Measurements from ENCODE around the gene ZNF446.
"Not testable (repeated sequence)": the region's sequence is repeated elsewhere in the genome, so short reads cannot be mapped to it uniquely, and the experiment has no call there.

Gene ZNF446

DNA sequence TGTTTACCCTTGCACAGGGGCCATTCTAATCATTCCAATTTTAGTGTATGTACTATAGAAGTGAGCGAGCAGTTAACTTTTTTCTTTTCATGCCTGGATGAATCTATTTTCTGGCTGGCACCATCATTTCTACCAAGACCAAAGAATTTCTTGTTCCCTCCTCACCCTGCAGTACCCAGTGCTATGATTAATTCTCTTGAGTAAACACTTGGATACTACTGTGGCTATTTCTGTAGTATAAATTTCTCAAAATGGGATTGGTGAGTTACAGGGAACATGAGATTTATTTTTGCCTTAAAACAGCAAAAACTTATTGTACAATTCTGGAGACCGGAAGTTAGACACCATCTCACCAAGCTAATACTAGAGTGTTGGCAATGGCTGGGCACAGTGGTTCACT, 7.6 kb downstream of the ZNF446 start:
- no peak overlapping the region for H3K4me2 ChIP-seq (ENCODE audit: low read depth, low read length, poor library complexity, severe bottlenecking)
- TF ChIP-seq, protein P1, sequence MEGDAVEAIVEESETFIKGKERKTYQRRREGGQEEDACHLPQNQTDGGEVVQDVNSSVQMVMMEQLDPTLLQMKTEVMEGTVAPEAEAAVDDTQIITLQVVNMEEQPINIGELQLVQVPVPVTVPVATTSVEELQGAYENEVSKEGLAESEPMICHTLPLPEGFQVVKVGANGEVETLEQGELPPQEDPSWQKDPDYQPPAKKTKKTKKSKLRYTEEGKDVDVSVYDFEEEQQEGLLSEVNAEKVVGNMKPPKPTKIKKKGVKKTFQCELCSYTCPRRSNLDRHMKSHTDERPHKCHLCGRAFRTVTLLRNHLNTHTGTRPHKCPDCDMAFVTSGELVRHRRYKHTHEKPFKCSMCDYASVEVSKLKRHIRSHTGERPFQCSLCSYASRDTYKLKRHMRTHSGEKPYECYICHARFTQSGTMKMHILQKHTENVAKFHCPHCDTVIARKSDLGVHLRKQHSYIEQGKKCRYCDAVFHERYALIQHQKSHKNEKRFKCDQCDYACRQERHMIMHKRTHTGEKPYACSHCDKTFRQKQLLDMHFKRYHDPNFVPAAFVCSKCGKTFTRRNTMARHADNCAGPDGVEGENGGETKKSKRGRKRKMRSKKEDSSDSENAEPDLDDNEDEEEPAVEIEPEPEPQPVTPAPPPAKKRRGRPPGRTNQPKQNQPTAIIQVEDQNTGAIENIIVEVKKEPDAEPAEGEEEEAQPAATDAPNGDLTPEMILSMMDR (conservative IDR thresholded peaks at IDR 0.05; ENCODE audit: low read length): no peak
- TF ChIP-seq EZH2phosphoT487 (IDR thresholded peaks at IDR 0.05; ENCODE audit: borderline replicate concordance): no peak
- no peaks in the 10 kb centered on the region for H4K20me1 ChIP-seq (ENCODE audit: insufficient read depth, low read length, poor library complexity, severe bottlenecking)
- H3F3A ChIP-seq (ENCODE audit: low read depth): no peaks in the 10 kb centered on the region
- no peak overlapping the region for H2AFZ ChIP-seq (ENCODE audit: low read length)
- H3K4me3 ChIP-seq (ENCODE audit: low read length, poor library complexity, severe bottlenecking): no peak overlapping the region
- no peaks in the 10 kb centered on the region for H3K27me3 ChIP-seq (ENCODE audit: insufficient read depth, low read length, poor library complexity, severe bottlenecking)
- no peaks in the 10 kb centered on the region for H3K9me2 ChIP-seq (replicated peaks; ENCODE audit: low read depth, low read length)
- H3K9me3 ChIP-seq (ENCODE audit: insufficient read depth, low read depth, low read length): no peaks in the 10 kb centered on the region
- H3K9ac ChIP-seq (ENCODE audit: low read depth, low read length, poor library complexity, severe bottlenecking): no peak overlapping the region
- no peaks in the 10 kb centered on the region for H3K79me2 ChIP-seq (ENCODE audit: insufficient read depth, low read length)
- H3K36me3 ChIP-seq (ENCODE audit: insufficient read depth, low read length): no peaks in the 10 kb centered on the region
- H3K4me1 ChIP-seq (ENCODE audit: insufficient read depth, low read length, poor library complexity, severe bottlenecking): no peaks in the 10 kb centered on the region

DNA sequence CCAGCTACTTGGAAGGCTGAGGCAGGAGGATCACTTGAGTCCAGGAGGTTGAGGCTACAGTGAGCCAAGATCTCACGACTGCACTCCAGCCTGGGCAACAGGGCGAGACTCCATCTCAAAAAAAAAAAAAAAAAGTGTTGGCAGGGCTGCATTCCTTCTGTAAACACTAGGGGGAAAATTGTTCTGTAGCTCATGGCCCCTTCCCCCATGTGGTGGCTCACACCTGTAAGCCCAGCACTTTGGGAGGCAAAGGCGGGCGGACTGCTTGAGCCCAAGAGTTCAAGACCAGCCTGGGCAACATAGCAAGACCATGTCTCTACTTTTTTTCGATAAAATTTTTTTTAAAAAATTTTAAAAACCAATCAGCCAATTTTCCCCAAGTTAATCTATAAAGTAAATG, 8.2 kb downstream of the ZNF446 start:
- H3K9ac ChIP-seq (ENCODE audit: low read depth, low read length, poor library complexity, severe bottlenecking); H2AFZ ChIP-seq (ENCODE audit: low read length); H4K20me1 ChIP-seq (ENCODE audit: insufficient read depth, low read length, poor library complexity, severe bottlenecking); H3K9me2 ChIP-seq (replicated peaks; ENCODE audit: low read depth, low read length); H3K4me2 ChIP-seq (ENCODE audit: low read depth, low read length, poor library complexity, severe bottlenecking); H3K4me3 ChIP-seq (ENCODE audit: low read length, poor library complexity, severe bottlenecking); H3K4me1 ChIP-seq (ENCODE audit: insufficient read depth, low read length, poor library complexity, severe bottlenecking); H3F3A ChIP-seq (ENCODE audit: low read depth); H3K27me3 ChIP-seq (ENCODE audit: insufficient read depth, low read length, poor library complexity, severe bottlenecking); H3K9me3 ChIP-seq (ENCODE audit: insufficient read depth, low read depth, low read length); H3K36me3 ChIP-seq (ENCODE audit: insufficient read depth, low read length); H3K79me2 ChIP-seq (ENCODE audit: insufficient read depth, low read length): not testable (repeated sequence)

DNA sequence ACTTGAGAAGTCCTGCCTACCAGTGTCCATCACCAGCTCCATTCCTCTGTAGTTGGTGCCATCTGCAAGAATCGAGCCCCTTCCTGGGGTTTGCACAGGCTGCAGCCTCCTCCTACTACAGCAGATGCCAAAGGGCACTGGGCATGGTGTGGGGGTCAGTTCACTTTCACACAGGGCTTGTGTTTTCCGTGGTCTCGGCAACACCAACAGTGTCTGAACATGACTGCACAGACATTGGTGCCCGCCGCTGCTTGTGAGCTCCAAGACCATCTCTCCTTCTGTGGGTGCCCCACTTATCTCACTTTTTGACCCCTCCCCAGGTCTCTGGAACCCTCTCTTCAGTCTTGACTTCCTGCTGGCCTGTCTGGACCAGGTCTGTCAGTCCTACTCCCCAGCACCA, 15.2 kb downstream of the ZNF446 start:
- Histone ChIP-seq H3K4me2 (ENCODE audit: low read depth, low read length, poor library complexity, severe bottlenecking) (no peak overlapping the region), H3K27me3 (ENCODE audit: insufficient read depth, low read length, poor library complexity, severe bottlenecking) (no peaks in the 10 kb centered on the region), H3K4me3 (ENCODE audit: low read length, poor library complexity, severe bottlenecking) (no peak overlapping the region), H3K9ac (ENCODE audit: low read depth, low read length, poor library complexity, severe bottlenecking) (no peak overlapping the region), H3K79me2 (ENCODE audit: insufficient read depth, low read length) (no peaks in the 10 kb centered on the region), H3K4me1 (ENCODE audit: insufficient read depth, low read length, poor library complexity, severe bottlenecking) (no peaks in the 10 kb centered on the region), H3K36me3 (ENCODE audit: insufficient read depth, low read length) (no peaks in the 10 kb centered on the region), H2AFZ (ENCODE audit: low read length) (no peak overlapping the region), H4K20me1 (ENCODE audit: insufficient read depth, low read length, poor library complexity, severe bottlenecking) (no peaks in the 10 kb centered on the region), H3F3A (ENCODE audit: low read depth) (no peaks in the 10 kb centered on the region), H3K9me2 (replicated peaks; ENCODE audit: low read depth, low read length) (no peaks in the 10 kb centered on the region), H3K9me3 (ENCODE audit: insufficient read depth, low read depth, low read length) (no peaks in the 10 kb centered on the region)
- TF ChIP-seq EZH2phosphoT487 (IDR thresholded peaks at IDR 0.05; ENCODE audit: borderline replicate concordance): no peak
- TF ChIP-seq, protein P1 (conservative IDR thresholded peaks at IDR 0.05; ENCODE audit: low read length): no peak

DNA sequence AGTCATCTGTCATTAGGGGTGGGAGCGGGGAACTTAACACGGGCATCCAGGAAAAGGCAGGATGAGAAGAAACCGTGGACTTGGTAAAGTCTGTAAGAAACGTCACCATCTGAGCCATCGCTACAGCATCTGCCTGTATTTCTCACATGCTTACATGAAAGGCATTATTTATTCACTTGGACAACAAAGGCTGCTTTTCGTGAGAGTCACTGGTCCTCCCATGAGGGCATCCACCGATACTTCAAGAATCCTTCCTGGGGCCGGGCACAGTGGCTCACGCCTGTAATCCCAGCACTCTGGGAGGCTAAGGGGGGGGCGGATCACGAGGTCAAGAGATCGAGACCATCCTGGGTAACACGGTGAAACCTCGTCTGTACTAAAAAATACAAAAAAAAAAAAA, 16.1 kb downstream of the ZNF446 start:
- H3K79me2 ChIP-seq (ENCODE audit: insufficient read depth, low read length): no peaks in the 10 kb centered on the region
- no peak overlapping the region for H3K9ac ChIP-seq (ENCODE audit: low read depth, low read length, poor library complexity, severe bottlenecking)
- no peak for TF ChIP-seq EZH2phosphoT487 (IDR thresholded peaks at IDR 0.05; ENCODE audit: borderline replicate concordance)
- TF ChIP-seq, protein P1 (conservative IDR thresholded peaks at IDR 0.05; ENCODE audit: low read length): no peak
- H3K4me3 ChIP-seq (ENCODE audit: low read length, poor library complexity, severe bottlenecking): no peak overlapping the region
- H3K36me3 ChIP-seq (ENCODE audit: insufficient read depth, low read length): no peaks in the 10 kb centered on the region
- no peak overlapping the region for H3K4me2 ChIP-seq (ENCODE audit: low read depth, low read length, poor library complexity, severe bottlenecking)
- no peaks in the 10 kb centered on the region for H3F3A ChIP-seq (ENCODE audit: low read depth)
- no peaks in the 10 kb centered on the region for H4K20me1 ChIP-seq (ENCODE audit: insufficient read depth, low read length, poor library complexity, severe bottlenecking)
- H3K27me3 ChIP-seq (ENCODE audit: insufficient read depth, low read length, poor library complexity, severe bottlenecking): no peaks in the 10 kb centered on the region
- no peaks in the 10 kb centered on the region for H3K9me2 ChIP-seq (replicated peaks; ENCODE audit: low read depth, low read length)
- H2AFZ ChIP-seq (ENCODE audit: low read length): no peak overlapping the region
- H3K4me1 ChIP-seq (ENCODE audit: insufficient read depth, low read length, poor library complexity, severe bottlenecking): peaks cover 4% of the 10 kb centered on the region
- no peaks in the 10 kb centered on the region for H3K9me3 ChIP-seq (ENCODE audit: insufficient read depth, low read depth, low read length)
